GM12891 (cell line): ENCODE results near the gene TSPAN17.

Source experiments
- DNase-seq: peaks from one replicate; pipeline ENCODE4 v3.0.0; 2011; ENCODE audit warnings: low spot score; ENCODE audit not compliant: insufficient read length
- FAIRE-seq: peaks from 2 replicates; lab custom pipeline; 2011; peaks lifted over from hg19 to GRCh38; lab: Jason Lieb, UNC
- PAX5 ChIP-seq: IDR thresholded peaks from 2 replicates; pipeline ENCODE4 v1.6.1; 2011; ENCODE audit warnings: low read length, moderate library complexity, mild to moderate bottlenecking; ENCODE audit not compliant: insufficient read depth, severe bottlenecking
- POLR2A ChIP-seq: IDR thresholded peaks from 2 replicates; pipeline ENCODE4 v1.6.1; 2011; ENCODE audit warnings: low read depth, low read length, control low read depth
- POLR2AphosphoS5 ChIP-seq: IDR thresholded peaks from 2 replicates; pipeline ENCODE4 v1.6.1; 2011; ENCODE audit warnings: low read depth, low read length, control low read depth
- POU2F2 ChIP-seq: IDR thresholded peaks from 2 replicates; pipeline ENCODE4 v1.6.1; 2011; ENCODE audit warnings: low read depth, mild to moderate bottlenecking, control low read depth, low read length, moderate library complexity
- SPI1 ChIP-seq: IDR thresholded peaks from 2 replicates; pipeline ENCODE4 v1.6.1; 2011; ENCODE audit warnings: low read depth, low read length, control low read depth
- TAF1 ChIP-seq: IDR thresholded peaks from 2 replicates; pipeline ENCODE4 v1.6.1; 2011; ENCODE audit warnings: low read depth, low read length, control low read depth

Gene TSPAN17

GRCh38 chr5:176702671-176703641, 55.7 kb downstream of the TSPAN17 start:
- TF ChIP-seq POU2F2: no peak
- no peak for TF ChIP-seq SPI1
- TF ChIP-seq POLR2A: no peak
- TF ChIP-seq TAF1: no peak
- TF ChIP-seq POLR2AphosphoS5: no peak
- TF ChIP-seq PAX5: no peak
- FAIRE-seq (no peak), DNase-seq (no peak)

- DNase-seq (no peak), FAIRE-seq (no peak)
- TF ChIP-seq POLR2AphosphoS5 (no peak), PAX5 (no peak), TAF1 (no peak), SPI1 (no peak), POLR2A (no peak), POU2F2 (no peak)
These were observed 56.6 kb downstream of the TSPAN17 start for GRCh38 chr5:176703857-176704256.

GRCh38 chr5:176704355-176704754, 57.1 kb downstream of the TSPAN17 start:
- FAIRE-seq (no peak), DNase-seq (no peak)
- no peak for TF ChIP-seq PAX5

- DNase-seq (no peak), FAIRE-seq (no peak)
- TF ChIP-seq POLR2AphosphoS5: no peak
- no peak for TF ChIP-seq POU2F2
- no peak for TF ChIP-seq TAF1
- TF ChIP-seq POLR2A: no peak
- no peak for TF ChIP-seq PAX5
- TF ChIP-seq SPI1: no peak
These were observed 57.5 kb downstream of the TSPAN17 start for GRCh38 chr5:176704817-176705216.
